Panc1 (cell line): ENCODE measurements around the gene ARSG. TPM values are rescaled to one million over a fixed set of nuclear protein-coding genes. Genes with fewer than 3 reads are reported as not detected.

ENCODE experiments used
- ATAC-seq: fragments of 200-7000 bp; cut with Tn5 transposase; 2 replicates; pipeline ENCODE4 v1.9.1; 2020; ENCODE audit warnings: mild to moderate bottlenecking, moderate library complexity
- BruUV-seq: library from RNA; stranded (reverse); fragments of 400-500 nt; replicated peaks from 2 replicates; lab custom pipeline; 2021; lab: Mats Ljungman, UMichigan
- CTCF ChIA-PET: fragments of 300-600 bp; sonication (Branson Sonifier 250); formaldehyde crosslinking; loops from one replicate; lab custom pipeline; 2022; ENCODE audit warnings: antibody characterized with exemption; lab: Charles Lee
- POLR2A ChIA-PET: fragments of 300-600 bp; sonication (Branson Sonifier 250); formaldehyde crosslinking; loops from one replicate; lab custom pipeline; 2022; ENCODE audit warnings: antibody characterized with exemption; lab: Charles Lee
- DNase-seq: peaks from one replicate; pipeline ENCODE4 v3.0.0-alpha.2; 2010; ENCODE audit warnings: low read depth, low spot score
- H3K27ac ChIP-seq: 2 replicates; pipeline ENCODE4 v1.5.1; 2011; ENCODE audit warnings: mild to moderate bottlenecking, low read length, inconsistent platforms
- H3K27me3 ChIP-seq: fragments of 200-500 bp; sonication (Bioruptor generic); 2 replicates; pipeline ENCODE4 v1.6.0; 2014; ENCODE audit warnings: low read length, inconsistent platforms; ENCODE audit not compliant: control insufficient read depth, insufficient read depth
- H3K36me3 ChIP-seq: fragments of 200-500 bp; sonication (Bioruptor generic); 2 replicates; pipeline ENCODE4 v1.5.1; 2014; ENCODE audit warnings: inconsistent platforms, mild to moderate bottlenecking, low read length, moderate library complexity; ENCODE audit not compliant: control insufficient read depth, insufficient read depth
- H3K4me1 ChIP-seq: 2 replicates; pipeline ENCODE4 v1.5.1; 2011; ENCODE audit warnings: inconsistent platforms, mild to moderate bottlenecking, low read length, moderate library complexity; ENCODE audit not compliant: control insufficient read depth, insufficient read depth
- H3K4me3 ChIP-seq, 2 experiments: 2 replicates each; pipeline ENCODE4 v1.5.1; 2011 to 2012; ENCODE audit warnings: low read depth in 2 of 2, low read length in 2 of 2, mild to moderate bottlenecking in 2 of 2, inconsistent platforms in 1 of 2, moderate library complexity in 1 of 2
- H3K9me3 ChIP-seq: fragments of 200-500 bp; sonication (Bioruptor generic); 2 replicates; pipeline ENCODE4 v1.5.1; 2014; ENCODE audit warnings: low read depth, mild to moderate bottlenecking, inconsistent platforms, low read length, moderate library complexity; ENCODE audit not compliant: control insufficient read depth, insufficient read depth
- POLR2AphosphoS5 ChIP-seq: IDR thresholded peaks from 2 replicates; pipeline ENCODE4 v1.6.1; 2012; ENCODE audit warnings: mild to moderate bottlenecking, low read depth, low read length, moderate library complexity
- SIN3A ChIP-seq: IDR thresholded peaks from 2 replicates; pipeline ENCODE4 v1.6.1; 2012; ENCODE audit warnings: low read depth, mild to moderate bottlenecking, low read length, moderate library complexity, borderline replicate concordance; ENCODE audit not compliant: insufficient read depth
- TCF7L2 ChIP-seq: IDR thresholded peaks from 2 replicates; pipeline ENCODE4 v1.6.1; 2011; ENCODE audit warnings: mild to moderate bottlenecking, low read depth, low read length, inconsistent platforms
- in situ Hi-C: cut with HindIII; loops from 2 replicates; pipeline ENCODE4 v1.10.0; 2016; ENCODE audit warnings: low sequenced_read_pairs, low pct_unique_long_range_greater_than_20kb
- intact Hi-C: fragments of 100-400 bp; cut with micrococcal nuclease; formaldehyde crosslinking; loops from one replicate; pipeline ENCODE4 v1.10.0; 2022; ENCODE audit not compliant: unreplicated experiment
- total RNA-seq: library from RNA; stranded (reverse); gene quantifications from one replicate; pipeline ENCODE4 v1.2.1, GENCODE V29; 2021; ENCODE audit not compliant: unreplicated experiment
- TF ChIP-seq, protein P1 (sequence below), 2 experiments: IDR thresholded peaks; 2 replicates each; pipeline ENCODE4 v1.6.1; 2011 to 2012; ENCODE audit warnings: low read depth in 2 of 2, control low read depth in 1 of 2, low read length in 1 of 2, mild to moderate bottlenecking in 1 of 2, moderate library complexity in 1 of 2; ENCODE audit not compliant: insufficient read depth in 1 of 2
- TF ChIP-seq, protein P2 (sequence below): fragments of 450-650 bp; IDR thresholded peaks from 2 replicates; pipeline ENCODE4 v1.5.1; 2017; ENCODE audit warnings: mild to moderate bottlenecking

ARSG gene
- total RNA-seq, 1 experiment from 2014 or later, result 2.3 TPM

DNA sequence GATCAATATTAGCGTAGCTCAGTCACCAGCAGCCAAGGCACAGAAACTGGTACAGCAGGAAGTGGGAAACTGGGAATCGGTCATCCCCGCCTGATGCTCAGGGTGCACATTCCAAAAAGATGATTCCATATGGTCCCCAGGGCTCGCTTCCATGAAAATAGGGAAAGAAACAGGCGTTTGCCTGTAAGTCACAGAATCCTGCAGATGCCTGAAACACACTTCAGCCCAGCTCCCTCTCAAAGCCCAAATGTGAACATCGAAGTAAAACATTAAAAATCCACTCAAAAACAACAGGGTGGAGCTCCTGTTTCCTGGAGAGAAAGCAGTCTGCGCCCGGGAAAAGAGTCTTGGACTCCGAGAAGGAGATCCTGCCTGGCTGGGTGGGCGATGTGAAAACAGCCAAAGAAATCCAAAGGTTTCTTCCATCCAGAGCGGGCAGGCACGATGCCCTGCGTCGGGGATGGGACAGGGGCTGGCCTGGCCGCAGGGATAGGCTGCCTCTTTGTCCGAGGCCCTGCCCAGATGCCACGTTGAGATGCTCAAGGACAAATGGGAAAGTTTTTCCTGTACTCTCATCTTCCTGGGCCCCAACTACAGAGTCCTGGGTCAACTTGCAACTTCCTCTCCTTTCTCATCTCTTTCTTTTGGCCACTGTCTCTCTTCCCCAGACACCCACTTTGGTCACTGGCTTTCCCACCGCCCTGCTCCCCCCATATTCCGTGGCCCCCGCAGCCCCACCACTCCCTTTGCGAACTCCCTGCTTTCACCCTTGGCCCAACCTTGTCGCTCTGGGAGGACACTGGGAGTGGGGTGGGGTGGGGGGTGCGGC, 165.3 kb downstream of the ARSG start:
- intact Hi-C loops (no loop called here), in situ Hi-C loops (no loop called here)
- TF ChIP-seq, protein P1, sequence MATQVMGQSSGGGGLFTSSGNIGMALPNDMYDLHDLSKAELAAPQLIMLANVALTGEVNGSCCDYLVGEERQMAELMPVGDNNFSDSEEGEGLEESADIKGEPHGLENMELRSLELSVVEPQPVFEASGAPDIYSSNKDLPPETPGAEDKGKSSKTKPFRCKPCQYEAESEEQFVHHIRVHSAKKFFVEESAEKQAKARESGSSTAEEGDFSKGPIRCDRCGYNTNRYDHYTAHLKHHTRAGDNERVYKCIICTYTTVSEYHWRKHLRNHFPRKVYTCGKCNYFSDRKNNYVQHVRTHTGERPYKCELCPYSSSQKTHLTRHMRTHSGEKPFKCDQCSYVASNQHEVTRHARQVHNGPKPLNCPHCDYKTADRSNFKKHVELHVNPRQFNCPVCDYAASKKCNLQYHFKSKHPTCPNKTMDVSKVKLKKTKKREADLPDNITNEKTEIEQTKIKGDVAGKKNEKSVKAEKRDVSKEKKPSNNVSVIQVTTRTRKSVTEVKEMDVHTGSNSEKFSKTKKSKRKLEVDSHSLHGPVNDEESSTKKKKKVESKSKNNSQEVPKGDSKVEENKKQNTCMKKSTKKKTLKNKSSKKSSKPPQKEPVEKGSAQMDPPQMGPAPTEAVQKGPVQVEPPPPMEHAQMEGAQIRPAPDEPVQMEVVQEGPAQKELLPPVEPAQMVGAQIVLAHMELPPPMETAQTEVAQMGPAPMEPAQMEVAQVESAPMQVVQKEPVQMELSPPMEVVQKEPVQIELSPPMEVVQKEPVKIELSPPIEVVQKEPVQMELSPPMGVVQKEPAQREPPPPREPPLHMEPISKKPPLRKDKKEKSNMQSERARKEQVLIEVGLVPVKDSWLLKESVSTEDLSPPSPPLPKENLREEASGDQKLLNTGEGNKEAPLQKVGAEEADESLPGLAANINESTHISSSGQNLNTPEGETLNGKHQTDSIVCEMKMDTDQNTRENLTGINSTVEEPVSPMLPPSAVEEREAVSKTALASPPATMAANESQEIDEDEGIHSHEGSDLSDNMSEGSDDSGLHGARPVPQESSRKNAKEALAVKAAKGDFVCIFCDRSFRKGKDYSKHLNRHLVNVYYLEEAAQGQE (IDR thresholded peaks at IDR 0.05; ENCODE audit: insufficient read depth in 1 of 2, low read depth in 2 of 2, low read length in 1 of 2), result no peak
- TF ChIP-seq SIN3A (0 out of 2 replicates have a peak, but pooled peaks have one; percentile 19), POLR2AphosphoS5 (peak; percentile 41), TCF7L2 (no peak)
- TF ChIP-seq, protein P2, sequence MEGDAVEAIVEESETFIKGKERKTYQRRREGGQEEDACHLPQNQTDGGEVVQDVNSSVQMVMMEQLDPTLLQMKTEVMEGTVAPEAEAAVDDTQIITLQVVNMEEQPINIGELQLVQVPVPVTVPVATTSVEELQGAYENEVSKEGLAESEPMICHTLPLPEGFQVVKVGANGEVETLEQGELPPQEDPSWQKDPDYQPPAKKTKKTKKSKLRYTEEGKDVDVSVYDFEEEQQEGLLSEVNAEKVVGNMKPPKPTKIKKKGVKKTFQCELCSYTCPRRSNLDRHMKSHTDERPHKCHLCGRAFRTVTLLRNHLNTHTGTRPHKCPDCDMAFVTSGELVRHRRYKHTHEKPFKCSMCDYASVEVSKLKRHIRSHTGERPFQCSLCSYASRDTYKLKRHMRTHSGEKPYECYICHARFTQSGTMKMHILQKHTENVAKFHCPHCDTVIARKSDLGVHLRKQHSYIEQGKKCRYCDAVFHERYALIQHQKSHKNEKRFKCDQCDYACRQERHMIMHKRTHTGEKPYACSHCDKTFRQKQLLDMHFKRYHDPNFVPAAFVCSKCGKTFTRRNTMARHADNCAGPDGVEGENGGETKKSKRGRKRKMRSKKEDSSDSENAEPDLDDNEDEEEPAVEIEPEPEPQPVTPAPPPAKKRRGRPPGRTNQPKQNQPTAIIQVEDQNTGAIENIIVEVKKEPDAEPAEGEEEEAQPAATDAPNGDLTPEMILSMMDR, result no peak
- CTCF ChIA-PET, result interaction anchor here (0.7 kb wide), 1 partner anchor 788 kb away, joined by 3 read pairs; no protein-coding TSS in a partner anchor
- H3K4me3 ChIP-seq, result peak overlapping the region; percentile 71
- ATAC-seq (peak; percentile 91), DNase-seq (no peak)
- no peaks in the 10 kb centered on the region for H3K9me3 ChIP-seq
- no peaks in the 10 kb centered on the region for H3K36me3 ChIP-seq
- peak overlapping the region; percentile 70 for H3K27ac ChIP-seq
- POLR2A ChIA-PET, result interaction anchor here (0.6 kb wide), 1 partner anchor 188 kb away, joined by 4 read pairs; no protein-coding TSS in a partner anchor
- BruUV-seq, result no TSS peak
- no peaks in the 10 kb centered on the region for H3K27me3 ChIP-seq
- peaks cover 6% of the 10 kb centered on the region for H3K4me1 ChIP-seq

DNA sequence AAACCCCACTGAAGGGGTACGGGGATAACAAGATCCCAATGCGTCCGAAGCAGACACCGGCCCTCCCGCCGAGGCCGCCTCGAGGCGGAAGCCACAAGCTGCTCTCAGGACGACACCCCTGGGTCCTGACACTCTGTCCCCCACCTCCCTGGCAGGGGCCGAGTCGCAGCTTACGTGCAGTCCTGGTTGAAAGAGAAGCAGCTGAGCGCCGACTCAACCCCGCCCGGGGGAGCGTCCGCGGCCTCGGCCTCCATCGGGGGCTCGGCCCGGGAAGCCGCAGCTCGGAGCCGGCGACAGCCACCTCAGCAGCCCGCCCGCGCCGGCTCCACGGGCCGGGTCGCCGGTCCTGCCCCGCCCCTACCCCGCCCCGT, 165.9 kb downstream of the ARSG start, which contains the start of gene WIPI1:
Gene WIPI1, minus strand, starts transcription at position 329 of the 371 bp plus-strand sequence. Its CDS starts 75 bp downstream, at position 254.
- H3K4me3 ChIP-seq, result peak within 1 kb of the TSS; percentile 71
- CTCF ChIA-PET, result interaction anchor here (0.7 kb wide), 2 partner anchors 20 to 787 kb away, joined by 3 to 6 read pairs; no protein-coding TSS in a partner anchor
- no TSS peak for BruUV-seq
- H3K36me3 ChIP-seq, result no peaks in the 10 kb centered on the region
- no peaks in the 10 kb centered on the region for H3K9me3 ChIP-seq
- DNase-seq (no peak), ATAC-seq (peak; percentile 66)
- H3K27me3 ChIP-seq, result no peaks in the 10 kb centered on the region
- peaks cover 6% of the 10 kb centered on the region for H3K4me1 ChIP-seq
- in situ Hi-C loops (no loop called here), intact Hi-C loops (no loop called here)
- H3K27ac ChIP-seq, result peak within 1 kb of the TSS; percentile 70
- TF ChIP-seq, protein P1 (IDR thresholded peaks at IDR 0.05; ENCODE audit: insufficient read depth in 1 of 2, low read depth in 2 of 2, low read length in 1 of 2), result no peak
- TF ChIP-seq, protein P2, result no peak
- TF ChIP-seq SIN3A (no peak), TCF7L2 (no peak)
- POLR2A ChIA-PET, result no interaction called here
